Lung (tissue), 12 donors: ENCODE measurements around the gene TXNDC9. TPM values are rescaled to one million over a fixed set of nuclear protein-coding genes. Genes with fewer than 3 reads are reported as not detected.

Experiments used
- ATAC-seq: fragments of 200-7000 bp; cut with Tn5 transposase; one replicate; pipeline ENCODE4 v1.9.1; 2020; ENCODE audit warnings: moderate number of reproducible peaks; ENCODE audit not compliant: insufficient read depth, low FRiP score
- DNase-seq, 3 donors: peaks; one replicate each; pipeline ENCODE4 v3.0.0-alpha.2; 2013 to 2017
- H3K27ac ChIP-seq, 2 donors: one replicate each; pipeline ENCODE4 v1.5.1; 2013; ENCODE audit warnings: mild to moderate bottlenecking in 2 of 2, moderate library complexity in 2 of 2, control low read depth in 1 of 2, inconsistent platforms in 1 of 2, low read depth in 1 of 2, low read length in 1 of 2
- H3K27me3 ChIP-seq, 3 donors: one replicate each; pipeline ENCODE4 v1.5.1; 2013; ENCODE audit warnings: low read length in 2 of 3; ENCODE audit not compliant: control insufficient read depth in 3 of 3, insufficient read depth in 3 of 3
- H3K36me3 ChIP-seq, 4 donors: one replicate each; pipeline ENCODE4 v1.5.1; 2013; ENCODE audit warnings: low read length in 4 of 4, mild to moderate bottlenecking in 1 of 4, moderate library complexity in 1 of 4; ENCODE audit not compliant: control insufficient read depth in 4 of 4, insufficient read depth in 4 of 4
- H3K4me1 ChIP-seq, 5 donors: one replicate each; pipeline ENCODE4 v1.5.1; 2013; ENCODE audit warnings: low read length in 5 of 5, mild to moderate bottlenecking in 2 of 5, moderate library complexity in 1 of 5; ENCODE audit not compliant: control insufficient read depth in 5 of 5, insufficient read depth in 5 of 5
- H3K4me3 ChIP-seq: one replicate; pipeline ENCODE4 v1.5.1; 2013; ENCODE audit warnings: mild to moderate bottlenecking, control low read depth, moderate library complexity
- H3K9ac ChIP-seq, 2 donors: one replicate each; pipeline ENCODE4 v1.5.1; 2013; ENCODE audit warnings: low read length in 2 of 2, control low read depth in 1 of 2; ENCODE audit not compliant: insufficient read depth in 1 of 2
- H3K9me3 ChIP-seq, 4 donors: one replicate each; pipeline ENCODE4 v1.5.1; 2013; ENCODE audit warnings: low read length in 3 of 4, mild to moderate bottlenecking in 1 of 4, moderate library complexity in 1 of 4; ENCODE audit not compliant: control insufficient read depth in 4 of 4, insufficient read depth in 3 of 4
- WGBS, 2 donors: extraction: QIAGEN DNeasy Blood & Tissue Kit; methylation state at CpG; one replicate each; pipeline ENCODE4 v1.1.7; 2013; 5-methylcytosine and 5-hydroxymethylcytosine counted together
- polyA plus RNA-seq, 2 donors: library from polyadenylated mRNA; stranded (reverse); fragments of 200-250 nt; gene quantifications; one replicate each; pipeline ENCODE4 v1.2.1, GENCODE V29; 2013
- total RNA-seq, 2 donors: library from RNA; depleted of rRNA in 1 of 2; stranded (reverse); fragments of >200 nt in 1 of 2; gene quantifications; one replicate each; pipeline ENCODE4 v1.2.1, GENCODE V29; 2014 to 2021
- TF ChIP-seq, protein P1 (sequence below): IDR thresholded peaks from 2 replicates; pipeline ENCODE4 v1.5.1; 2012; ENCODE audit warnings: mild to moderate bottlenecking; ENCODE audit errors: control extremely low read depth, extremely low read depth
- donor health status: control.
- donor health status: control.
- donor health status: Bipolar disorder and iron deficiency.
- donor health status: healthy.
- donor health status: DM: yes; HTN: yes; CAD: no.

TXNDC9 gene
- total and polyA plus RNA-seq, 4 donors, result 20.9 to 32.3 (median 27.4) TPM

DNA sequence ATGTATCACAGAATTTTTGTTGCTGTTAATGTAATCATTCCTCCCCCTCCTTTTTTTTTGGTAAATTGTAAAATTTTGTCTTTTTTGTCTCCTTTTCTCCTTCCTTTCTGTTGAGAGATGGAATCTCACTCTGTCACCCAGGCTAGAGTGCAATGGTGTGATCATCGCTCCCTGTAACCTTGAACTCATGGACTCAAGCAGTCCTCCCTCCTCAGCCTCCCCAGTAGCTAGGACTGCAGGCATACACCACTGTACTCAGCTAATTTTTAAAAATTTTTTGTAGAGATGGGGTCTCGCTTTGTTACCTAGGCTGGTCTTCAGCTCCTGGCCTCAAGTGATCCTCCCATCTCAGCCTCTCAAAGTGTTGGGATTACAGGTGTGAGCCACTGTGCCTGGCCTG, 6.4 kb upstream of the TXNDC9 start:
- Histone ChIP-seq H3K9me3 (no peaks in the 10 kb centered on the region), H3K36me3 (no peaks in the 10 kb centered on the region), H3K27ac (no peak overlapping the region), H3K9ac (no peak overlapping the region), H3K4me3 (no peak overlapping the region), H3K4me1 (peaks cover 0 to 12% (median 3%) of the 10 kb centered on the region in 5 donors), H3K27me3 (no peaks in the 10 kb centered on the region)
- 98% methylated on average over 2 of the region's 2 CpGs for WGBS, 2 donors
- TF ChIP-seq, protein P1, sequence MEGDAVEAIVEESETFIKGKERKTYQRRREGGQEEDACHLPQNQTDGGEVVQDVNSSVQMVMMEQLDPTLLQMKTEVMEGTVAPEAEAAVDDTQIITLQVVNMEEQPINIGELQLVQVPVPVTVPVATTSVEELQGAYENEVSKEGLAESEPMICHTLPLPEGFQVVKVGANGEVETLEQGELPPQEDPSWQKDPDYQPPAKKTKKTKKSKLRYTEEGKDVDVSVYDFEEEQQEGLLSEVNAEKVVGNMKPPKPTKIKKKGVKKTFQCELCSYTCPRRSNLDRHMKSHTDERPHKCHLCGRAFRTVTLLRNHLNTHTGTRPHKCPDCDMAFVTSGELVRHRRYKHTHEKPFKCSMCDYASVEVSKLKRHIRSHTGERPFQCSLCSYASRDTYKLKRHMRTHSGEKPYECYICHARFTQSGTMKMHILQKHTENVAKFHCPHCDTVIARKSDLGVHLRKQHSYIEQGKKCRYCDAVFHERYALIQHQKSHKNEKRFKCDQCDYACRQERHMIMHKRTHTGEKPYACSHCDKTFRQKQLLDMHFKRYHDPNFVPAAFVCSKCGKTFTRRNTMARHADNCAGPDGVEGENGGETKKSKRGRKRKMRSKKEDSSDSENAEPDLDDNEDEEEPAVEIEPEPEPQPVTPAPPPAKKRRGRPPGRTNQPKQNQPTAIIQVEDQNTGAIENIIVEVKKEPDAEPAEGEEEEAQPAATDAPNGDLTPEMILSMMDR, result no peak
- DNase-seq (no peak), ATAC-seq (no peak)

DNA sequence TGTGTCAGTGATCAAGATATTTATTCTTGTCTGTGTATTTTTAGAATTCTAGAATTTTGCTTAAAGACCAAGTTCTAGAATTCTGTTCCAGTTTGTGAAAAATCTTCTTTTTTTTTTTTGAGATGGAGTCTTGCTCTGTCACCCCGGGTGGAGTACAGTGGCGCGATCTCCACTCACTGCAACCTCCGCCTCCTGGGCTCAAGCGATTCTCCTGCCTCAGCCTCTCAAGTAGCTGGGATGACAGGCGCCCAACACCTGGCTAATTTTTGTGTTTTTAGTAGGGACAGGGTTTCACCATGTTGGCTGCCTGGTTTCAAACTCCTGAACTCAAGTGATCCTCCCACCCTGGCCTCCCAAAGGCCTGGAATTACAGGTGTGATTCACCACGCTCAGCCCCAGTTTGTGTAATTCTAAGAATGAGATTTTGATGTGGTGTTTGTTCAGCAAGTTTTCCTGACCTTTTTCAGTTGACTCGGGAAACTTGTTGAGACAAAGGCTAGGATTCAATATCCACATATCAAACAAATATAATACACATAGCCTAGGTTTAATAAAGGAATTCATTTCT, 4.6 kb upstream of the TXNDC9 start:
- ATAC-seq (no peak), DNase-seq (no peak)
- Histone ChIP-seq H3K27ac (no peak overlapping the region), H3K4me1 (peaks cover 0 to 15% (median 3%) of the 10 kb centered on the region in 5 donors), H3K36me3 (no peaks in the 10 kb centered on the region), H3K9me3 (no peaks in the 10 kb centered on the region), H3K4me3 (no peak overlapping the region), H3K27me3 (no peaks in the 10 kb centered on the region), H3K9ac (no peak overlapping the region)
- TF ChIP-seq, protein P1, result no peak
- WGBS, 2 donors, result 86 to 93% methylated on average over 8 of the region's 8 CpGs

GRCh38 chr2:99338029-99338585, 2.0 kb upstream of the TXNDC9 start:
- Histone ChIP-seq H3K36me3 (no peaks in the 10 kb centered on the region), H3K4me3 (peak overlapping the region; percentile 68), H3K9me3 (no peaks in the 10 kb centered on the region), H3K9ac (peak overlapping the region; percentile 76 to 83), H3K4me1 (peaks cover 3 to 22% (median 5%) of the 10 kb centered on the region in 5 donors), H3K27ac (peak overlapping the region; percentile 92 to 93), H3K27me3 (no peaks in the 10 kb centered on the region)
- TF ChIP-seq, protein P1, result no peak
- ATAC-seq, result no peak
- 3% methylated on average over 17 of the region's 17 CpGs for WGBS, 2 donors
- DNase-seq, result peak in 2 of 3 donors; percentile 23 to 33
